ENCODE data around the gene RPL7L1.
"Not testable (repeated sequence)": the region's sequence is repeated elsewhere in the genome, so short reads cannot be mapped to it uniquely, and the experiment has no call there.

RPL7L1 gene

GRCh38 chr6:42891199-42891722 lies 11.8 kb downstream of the RPL7L1 start:
- no peak for DNase-seq (ENCODE audit: low read depth)

GRCh38 chr6:42894041-42894828 lies 14.8 kb downstream of the RPL7L1 start:
- DNase-seq (ENCODE audit: low read depth): not testable (repeated sequence)

- no peak for DNase-seq (ENCODE audit: low read depth)
These were observed 16.8 kb downstream of the RPL7L1 start for GRCh38 chr6:42896178-42896719.

- DNase-seq (ENCODE audit: low read depth): no peak
These were observed 19.5 kb downstream of the RPL7L1 start for GRCh38 chr6:42898891-42899361.

- no peak for DNase-seq (ENCODE audit: low read depth)
These were observed 20.5 kb downstream of the RPL7L1 start for GRCh38 chr6:42899871-42900270.

GRCh38 chr6:42901538-42901957 lies 22.1 kb downstream of the RPL7L1 start:
- peak; percentile 60 for DNase-seq (ENCODE audit: low read depth)

- DNase-seq (ENCODE audit: low read depth): not testable (repeated sequence)
These were observed 23.2 kb downstream of the RPL7L1 start for GRCh38 chr6:42902429-42903263.

- no peak for DNase-seq (ENCODE audit: low read depth)
These were observed 25.1 kb downstream of the RPL7L1 start for GRCh38 chr6:42904467-42904866.

- DNase-seq (ENCODE audit: low read depth): no peak
These were observed 27.9 kb downstream of the RPL7L1 start for GRCh38 chr6:42907336-42907735.

- DNase-seq (ENCODE audit: low read depth): no peak
These were observed 30.4 kb downstream of the RPL7L1 start for GRCh38 chr6:42909835-42910234.

- no peak for DNase-seq (ENCODE audit: low read depth)
These were observed 32.0 kb downstream of the RPL7L1 start for GRCh38 chr6:42911171-42912021.

GRCh38 chr6:42914546-42914945 lies 35.1 kb downstream of the RPL7L1 start:
- no peak for DNase-seq (ENCODE audit: low read depth)

- DNase-seq (ENCODE audit: low read depth): no peak
These were observed 36.3 kb downstream of the RPL7L1 start, which contains the start of gene PTCRA for GRCh38 chr6:42915732-42916131. Gene PTCRA, plus strand, starts transcription at chr6:42916053. Its CDS starts 17 bp downstream, at chr6:42916070.

GRCh38 chr6:42916288-42916687 lies 36.9 kb downstream of the RPL7L1 start:
- DNase-seq (ENCODE audit: low read depth): no peak

GRCh38 chr6:42921801-42922200 lies 42.4 kb downstream of the RPL7L1 start:
- DNase-seq (ENCODE audit: low read depth): no peak

- no peak for DNase-seq (ENCODE audit: low read depth)
These were observed 44.2 kb downstream of the RPL7L1 start for GRCh38 chr6:42923666-42924065.

GRCh38 chr6:42925248-42925857 lies 45.9 kb downstream of the RPL7L1 start:
- no peak for DNase-seq (ENCODE audit: low read depth)

GRCh38 chr6:42928986-42929820 lies 49.8 kb downstream of the RPL7L1 start, which contains the start of gene CNPY3:
Gene CNPY3, plus strand, starts transcription at chr6:42929480. Its CDS starts 91 bp downstream, at chr6:42929571.
- peak; percentile 92 for DNase-seq (ENCODE audit: low read depth)

GRCh38 chr6:42929821-42930360 lies 50.5 kb downstream of the RPL7L1 start:
- peak; percentile 51 for DNase-seq (ENCODE audit: low read depth)

GRCh38 chr6:42932412-42932811 lies 53.0 kb downstream of the RPL7L1 start:
- no peak for DNase-seq (ENCODE audit: low read depth)
